Pulmonary artery endothelial cell (primary cell): ENCODE data around the gene AKR7A3. TPM values are rescaled to one million over a fixed set of nuclear protein-coding genes. Genes with fewer than 3 reads are reported as not detected.
A peak's percentile ranks its signal among the peaks of the same experiment; 100 is the strongest.

Experiments used
- DNase-seq: peaks from one replicate; pipeline ENCODE4 v3.0.0-alpha.2; 2011; ENCODE audit warnings: low read depth, low spot score
- total RNA-seq: library from RNA; depleted of rRNA; stranded (reverse); fragments of >200 nt; gene quantifications from 2 replicates; pipeline ENCODE4 v1.2.3, GENCODE V29; 2014

AKR7A3 gene
- total RNA-seq, 1 donor from 2014 or later: 0.33 TPM

GRCh38 chr1:19254416-19254815 is 34.2 kb downstream of the AKR7A3 start:
- no peak for DNase-seq

- DNase-seq: peak; percentile 39
Measured at GRCh38 chr1:19251305-19252196, 37.0 kb downstream of the AKR7A3 start, which contains the start of the genes EMC1 and MRTO4. Gene EMC1 (minus strand): TSS chr1:19251524. CDS start chr1:19251509, 15 bp downstream. Gene MRTO4 (plus strand): TSS chr1:19251805. CDS start chr1:19251836, 31 bp downstream.

DNA sequence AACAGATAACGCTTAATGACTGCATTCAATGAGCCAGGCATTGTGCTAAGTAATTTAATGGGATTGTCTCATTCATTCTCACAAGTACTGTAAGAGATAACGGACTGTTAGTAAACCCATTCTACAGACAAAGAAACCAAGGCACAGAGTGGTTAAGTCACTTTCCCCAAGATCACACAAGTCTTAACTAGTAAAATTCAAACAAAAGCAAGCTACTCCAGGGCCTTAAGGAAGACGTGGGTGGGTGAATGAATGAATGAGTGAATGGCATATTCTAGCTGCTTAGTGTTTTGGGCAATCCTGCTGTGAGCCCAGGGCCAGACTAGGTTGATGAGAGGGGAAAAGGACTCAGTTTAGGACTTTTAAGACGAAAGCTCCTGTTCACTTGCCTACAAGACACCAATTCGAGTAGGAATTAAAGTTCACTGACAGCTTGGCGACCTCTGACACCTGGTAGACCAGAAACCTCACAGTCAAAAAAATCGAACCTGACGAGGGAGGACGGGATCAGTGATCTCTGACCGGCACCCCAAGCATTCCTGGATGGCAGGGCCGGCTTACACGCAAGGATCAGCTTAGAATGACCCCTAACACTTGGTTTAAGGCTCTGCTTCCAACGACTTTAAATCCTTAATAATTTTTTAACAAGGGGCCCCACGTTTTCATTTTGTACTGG is 37.8 kb downstream of the AKR7A3 start:
- no peak for DNase-seq

GRCh38 chr1:19240673-19241538 is 47.7 kb downstream of the AKR7A3 start:
- DNase-seq: no peak

GRCh38 chr1:19239876-19240275 is 48.7 kb downstream of the AKR7A3 start:
- no peak for DNase-seq

DNA sequence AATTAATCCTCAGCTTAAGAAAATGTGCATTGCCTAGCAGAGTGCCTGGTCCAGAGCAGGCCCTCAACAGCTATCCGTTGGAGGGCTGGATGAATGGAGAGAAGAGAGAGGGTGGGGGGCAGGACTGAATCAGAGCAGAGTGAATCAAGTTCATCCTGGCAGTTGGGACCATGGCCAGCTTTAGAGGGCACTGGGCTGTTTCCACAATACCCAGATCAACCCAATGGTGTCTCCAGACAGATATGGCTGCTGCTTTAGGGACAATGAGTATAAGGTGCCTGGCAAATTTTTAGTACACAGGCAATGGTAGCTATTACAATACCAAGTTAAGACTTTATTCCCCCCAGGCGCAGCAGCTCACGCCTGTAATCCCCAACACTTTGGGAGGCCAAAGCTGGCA is 54.3 kb downstream of the AKR7A3 start:
- DNase-seq: no peak

Other genes starting within 250 kb of the AKR7A3 start
- gene UBR4, start 78.5 kb downstream of the AKR7A3 start, total RNA-seq: 78.5 and 99.6 TPM in 2 replicates
- gene EMC1, start 37.2 kb downstream of the AKR7A3 start, total RNA-seq: 73.3 and 89.4 TPM in 2 replicates
- gene MRTO4, start 37.0 kb downstream of the AKR7A3 start, total RNA-seq: 47.0 and 49.6 TPM in 2 replicates
- 42.5 and 56.3 TPM in 2 replicates for gene AKR7A2, start 23.4 kb upstream of the AKR7A3 start, total RNA-seq
- gene SLC66A1, start 23.6 kb upstream of the AKR7A3 start, total RNA-seq: 13.9 and 15.3 TPM in 2 replicates
- 113 and 132 TPM in 2 replicates for gene CAPZB, start 196.8 kb upstream of the AKR7A3 start, total RNA-seq